B cell (primary cell): Measurements from ENCODE around the gene GSTO2.

Experiments
- CTCF ChIP-seq: fragments of 200-600 bp; IDR thresholded peaks from one replicate; pipeline ENCODE4 v1.8.0; 2022; ENCODE audit warnings: antibody characterized with exemption, mild to moderate bottlenecking
- EZH2 ChIP-seq: IDR thresholded peaks from 2 replicates; pipeline ENCODE4 v1.6.1; 2012; ENCODE audit warnings: borderline replicate concordance, low read depth, mild to moderate bottlenecking, moderate library complexity, low read length; ENCODE audit not compliant: insufficient read depth, poor library complexity, severe bottlenecking

GRCh38 chr10:104253106-104253505 lies 15.9 kb upstream of the GSTO2 start:
- TF ChIP-seq CTCF (no peak), EZH2 (no peak)
